ENCODE data around the gene ARL14EPL. TPM values are rescaled to one million over a fixed set of nuclear protein-coding genes. Genes with fewer than 3 reads are reported as not detected.
"Not testable (repeated sequence)": the region's sequence is repeated elsewhere in the genome, so short reads cannot be mapped to it uniquely, and the experiment has no call there.

Gene ARL14EPL
- polyA plus RNA-seq, 3 donors: 0.15 TPM; not detected in 2

GRCh38 chr5:116042375-116042774 lies 10.1 kb downstream of the ARL14EPL start:
- no peak for DNase-seq (ENCODE audit: extremely low read depth in 1 of 11, low read depth in 9 of 11, low spot score in 4 of 11)

- DNase-seq (ENCODE audit: extremely low read depth in 1 of 11, low read depth in 9 of 11, low spot score in 4 of 11): peak in 1 of 11 donors; percentile 4
Measured at GRCh38 chr5:116044073-116044472, 11.8 kb downstream of the ARL14EPL start.

GRCh38 chr5:116045821-116046220 lies 13.5 kb downstream of the ARL14EPL start:
- DNase-seq (ENCODE audit: extremely low read depth in 1 of 11, low read depth in 9 of 11, low spot score in 4 of 11): no peak

- no peak for DNase-seq (ENCODE audit: extremely low read depth in 1 of 11, low read depth in 9 of 11, low spot score in 4 of 11)
Measured at GRCh38 chr5:116046261-116046660, 14.0 kb downstream of the ARL14EPL start.

GRCh38 chr5:116046823-116047222 lies 14.6 kb downstream of the ARL14EPL start:
- DNase-seq (ENCODE audit: extremely low read depth in 1 of 11, low read depth in 9 of 11, low spot score in 4 of 11): no peak

GRCh38 chr5:116058346-116058936 lies 26.2 kb downstream of the ARL14EPL start:
- DNase-seq (ENCODE audit: extremely low read depth in 1 of 11, low read depth in 9 of 11, low spot score in 4 of 11): no peak

GRCh38 chr5:116062352-116062751 lies 30.1 kb downstream of the ARL14EPL start:
- no peak for DNase-seq (ENCODE audit: extremely low read depth in 1 of 11, low read depth in 9 of 11, low spot score in 4 of 11)

GRCh38 chr5:116063950-116064349 lies 31.7 kb downstream of the ARL14EPL start:
- DNase-seq (ENCODE audit: extremely low read depth in 1 of 11, low read depth in 9 of 11, low spot score in 4 of 11): no peak

GRCh38 chr5:116068028-116068632 lies 35.9 kb downstream of the ARL14EPL start:
- DNase-seq (ENCODE audit: extremely low read depth in 1 of 11, low read depth in 9 of 11, low spot score in 4 of 11): peak in 9 of 11 donors; percentile 34 to 63 (median 44)

GRCh38 chr5:116071211-116071610 lies 38.9 kb downstream of the ARL14EPL start:
- DNase-seq (ENCODE audit: extremely low read depth in 1 of 11, low read depth in 9 of 11, low spot score in 4 of 11): no peak

- DNase-seq (ENCODE audit: extremely low read depth in 1 of 11, low read depth in 9 of 11, low spot score in 4 of 11): no peak
Measured at GRCh38 chr5:116075191-116075831, 43.0 kb downstream of the ARL14EPL start.

- no peak for DNase-seq (ENCODE audit: extremely low read depth in 1 of 11, low read depth in 9 of 11, low spot score in 4 of 11)
Measured at GRCh38 chr5:116076496-116076895, 44.2 kb downstream of the ARL14EPL start.

- DNase-seq (ENCODE audit: extremely low read depth in 1 of 11, low read depth in 9 of 11, low spot score in 4 of 11): no peak
Measured at GRCh38 chr5:116078199-116078598, 45.9 kb downstream of the ARL14EPL start.

GRCh38 chr5:116084287-116084691 lies 52.0 kb downstream of the ARL14EPL start:
- DNase-seq (ENCODE audit: extremely low read depth in 1 of 11, low read depth in 9 of 11, low spot score in 4 of 11): peak in 9 of 11 donors; percentile 4 to 31 (median 22)

- DNase-seq (ENCODE audit: extremely low read depth in 1 of 11, low read depth in 9 of 11, low spot score in 4 of 11): peak; percentile 59 to 89 (median 80)
Measured at GRCh38 chr5:116084871-116085715, 52.8 kb downstream of the ARL14EPL start, which contains the start of gene COMMD10. COMMD10 (plus strand) TSS chr5:116085025.

GRCh38 chr5:116086309-116086708 lies 54.0 kb downstream of the ARL14EPL start:
- not testable (repeated sequence) for DNase-seq (ENCODE audit: extremely low read depth in 1 of 11, low read depth in 9 of 11, low spot score in 4 of 11)

GRCh38 chr5:116088062-116088461 lies 55.8 kb downstream of the ARL14EPL start:
- DNase-seq (ENCODE audit: extremely low read depth in 1 of 11, low read depth in 9 of 11, low spot score in 4 of 11): no peak

- DNase-seq (ENCODE audit: extremely low read depth in 1 of 11, low read depth in 9 of 11, low spot score in 4 of 11): no peak
Measured at GRCh38 chr5:116090302-116090701, 58.0 kb downstream of the ARL14EPL start.

- DNase-seq (ENCODE audit: extremely low read depth in 1 of 11, low read depth in 9 of 11, low spot score in 4 of 11): no peak
Measured at GRCh38 chr5:116091416-116091815, 59.1 kb downstream of the ARL14EPL start.
